Islet of Langerhans (tissue), 1 donor: Measurements from ENCODE around the gene SRGAP3.
"Not testable (repeated sequence)": the region's sequence is repeated elsewhere in the genome, so short reads cannot be mapped to it uniquely, and the experiment has no call there.

Experiments
- FAIRE-seq: peaks from one replicate; lab custom pipeline; 2011; peaks lifted over from hg19 to GRCh38; lab: Jason Lieb, UNC

The SRGAP3 gene

GRCh38 chr3:9249273-9250192 is at the start of gene SRGAP3:
Gene SRGAP3 (minus strand): TSS chr3:9249646. CDS start chr3:9248951, 695 bp downstream.
- FAIRE-seq: peak; percentile 74

GRCh38 chr3:9298236-9298635 is 48.8 kb upstream of the SRGAP3 start:
- no peak for FAIRE-seq

- no peak for FAIRE-seq
These were observed 46.8 kb upstream of the SRGAP3 start for GRCh38 chr3:9296241-9296640.

- FAIRE-seq: no peak
These were observed 45.6 kb upstream of the SRGAP3 start for GRCh38 chr3:9295007-9295406.

GRCh38 chr3:9293953-9294352 is 44.5 kb upstream of the SRGAP3 start:
- FAIRE-seq: not testable (repeated sequence)

GRCh38 chr3:9293076-9293475 is 43.6 kb upstream of the SRGAP3 start:
- FAIRE-seq: no peak

GRCh38 chr3:9292516-9292915 is 43.1 kb upstream of the SRGAP3 start:
- FAIRE-seq: no peak

GRCh38 chr3:9291821-9292410 is 42.5 kb upstream of the SRGAP3 start:
- FAIRE-seq: no peak

- FAIRE-seq: no peak
These were observed 41.1 kb upstream of the SRGAP3 start for GRCh38 chr3:9290566-9290965.

GRCh38 chr3:9281533-9281932 is 32.1 kb upstream of the SRGAP3 start:
- not testable (repeated sequence) for FAIRE-seq

GRCh38 chr3:9280451-9281219 is 31.2 kb upstream of the SRGAP3 start:
- peak; percentile 49 for FAIRE-seq

- peak; percentile 13 for FAIRE-seq
These were observed 30.5 kb upstream of the SRGAP3 start for GRCh38 chr3:9279966-9280365.

GRCh38 chr3:9278498-9278897 is 29.1 kb upstream of the SRGAP3 start:
- no peak for FAIRE-seq

GRCh38 chr3:9278085-9278484 is 28.6 kb upstream of the SRGAP3 start:
- FAIRE-seq: no peak

- FAIRE-seq: no peak
These were observed 27.4 kb upstream of the SRGAP3 start for GRCh38 chr3:9276761-9277370.

GRCh38 chr3:9271903-9272302 is 22.5 kb upstream of the SRGAP3 start:
- FAIRE-seq: no peak

GRCh38 chr3:9270704-9271103 is 21.3 kb upstream of the SRGAP3 start:
- FAIRE-seq: no peak

- no peak for FAIRE-seq
These were observed 17.3 kb upstream of the SRGAP3 start for GRCh38 chr3:9266716-9267115.

- FAIRE-seq: no peak
These were observed 10.9 kb upstream of the SRGAP3 start for GRCh38 chr3:9260305-9260704.

- FAIRE-seq: no peak
These were observed 7.6 kb upstream of the SRGAP3 start for GRCh38 chr3:9257092-9257491.

- FAIRE-seq: no peak
These were observed 6.5 kb upstream of the SRGAP3 start for GRCh38 chr3:9255976-9256375.

GRCh38 chr3:9254764-9255163 is 5.3 kb upstream of the SRGAP3 start:
- no peak for FAIRE-seq
